Islet of Langerhans (tissue), 1 donor: ENCODE measurements around the gene SORL1.
A peak's percentile ranks its signal among the peaks of the same experiment; 100 is the strongest.

ENCODE experiments used
- FAIRE-seq: peaks from one replicate; lab custom pipeline; 2011; peaks lifted over from hg19 to GRCh38; lab: Jason Lieb, UNC

SORL1 gene

GRCh38 chr11:121512468-121513465 is 60.7 kb downstream of the SORL1 start:
- FAIRE-seq, result no peak

- no peak for FAIRE-seq
Measured at GRCh38 chr11:121513807-121514206, 61.7 kb downstream of the SORL1 start.

- no peak for FAIRE-seq
Measured at GRCh38 chr11:121514432-121515334, 62.6 kb downstream of the SORL1 start.

- FAIRE-seq, result no peak
Measured at GRCh38 chr11:121515335-121515671, 63.2 kb downstream of the SORL1 start.

- FAIRE-seq, result no peak
Measured at GRCh38 chr11:121517996-121518395, 65.9 kb downstream of the SORL1 start.

GRCh38 chr11:121520243-121521144 is 68.4 kb downstream of the SORL1 start:
- no peak for FAIRE-seq

- FAIRE-seq, result no peak
Measured at GRCh38 chr11:121521145-121522042, 69.3 kb downstream of the SORL1 start.

- no peak for FAIRE-seq
Measured at GRCh38 chr11:121522043-121522941, 70.2 kb downstream of the SORL1 start.

- no peak for FAIRE-seq
Measured at GRCh38 chr11:121523581-121524232, 71.6 kb downstream of the SORL1 start.

- FAIRE-seq, result no peak
Measured at GRCh38 chr11:121524233-121524631, 72.1 kb downstream of the SORL1 start.

GRCh38 chr11:121525376-121525775 is 73.3 kb downstream of the SORL1 start:
- peak; percentile 72 for FAIRE-seq

- no peak for FAIRE-seq
Measured at GRCh38 chr11:121530257-121530656, 78.1 kb downstream of the SORL1 start.

GRCh38 chr11:121533601-121534000 is 81.5 kb downstream of the SORL1 start:
- FAIRE-seq, result no peak

GRCh38 chr11:121534131-121535093 is 82.3 kb downstream of the SORL1 start:
- peak; percentile 99 for FAIRE-seq

GRCh38 chr11:121535129-121535796 is 83.1 kb downstream of the SORL1 start:
- FAIRE-seq, result no peak

GRCh38 chr11:121536126-121536525 is 84.0 kb downstream of the SORL1 start:
- no peak for FAIRE-seq

GRCh38 chr11:121538054-121538453 is 85.9 kb downstream of the SORL1 start:
- no peak for FAIRE-seq
